Activated B cell treated with CpG ODN at 0.5 μM for 24 hours (primary cell): ENCODE data around the gene CTNNBL1. TPM values are rescaled to one million over a fixed set of nuclear protein-coding genes. Genes with fewer than 3 reads are reported as not detected.

Source experiments
- ATAC-seq: fragments of 200-7000 bp; cut with Tn5 transposase; one replicate; pipeline ENCODE4 v1.10.0; 2021; ENCODE audit warnings: low read depth, mild to moderate bottlenecking, moderate library complexity
- CTCF ChIA-PET: fragments of 350-600 bp; sonication (Branson Sonifier 250); formaldehyde crosslinking; loops from one replicate; lab custom pipeline; 2021; ENCODE audit warnings: antibody characterized with exemption; lab: Charles Lee
- POLR2A ChIA-PET: fragments of 350-600 bp; sonication (Branson Sonifier 250); formaldehyde crosslinking; loops from one replicate; lab custom pipeline; 2021; ENCODE audit warnings: antibody characterized with exemption; lab: Charles Lee
- DNase-seq: peaks from one replicate; pipeline ENCODE4 v3.0.0; 2022
- H3K27ac Mint-ChIP-seq: one replicate; pipeline ENCODE4 v1.8.0; 2020; ENCODE audit warnings: mixed read lengths
- H3K27me3 Mint-ChIP-seq: one replicate; pipeline ENCODE4 v1.8.0; 2021; ENCODE audit warnings: mixed read lengths
- H3K36me3 Mint-ChIP-seq: one replicate; pipeline ENCODE4 v1.8.0; 2021; ENCODE audit warnings: low read depth, mixed read lengths
- H3K4me1 Mint-ChIP-seq: one replicate; pipeline ENCODE4 v1.8.0; 2021; ENCODE audit warnings: mixed read lengths
- H3K4me3 Mint-ChIP-seq: one replicate; pipeline ENCODE4 v1.8.0; 2020; ENCODE audit warnings: mild to moderate bottlenecking, mixed read lengths
- H3K9me3 Mint-ChIP-seq: one replicate; pipeline ENCODE4 v1.8.0; 2020; ENCODE audit warnings: mixed read lengths
- intact Hi-C: fragments of 100-400 bp; cut with micrococcal nuclease; formaldehyde crosslinking; loops from one replicate; pipeline ENCODE4 v1.15.1; 2024
- total RNA-seq: library from RNA; stranded (reverse); gene quantifications from 2 replicates; pipeline ENCODE4 v1.2.3, GENCODE V29; 2022
- TF ChIP-seq, protein P1 (sequence below): fragments of 200-600 bp; IDR thresholded peaks from one replicate; pipeline ENCODE4 v1.8.0; 2022; ENCODE audit warnings: antibody characterized with exemption, mild to moderate bottlenecking

CTNNBL1 gene
- total RNA-seq, 1 donor from 2014 or later, result 102 TPM

DNA sequence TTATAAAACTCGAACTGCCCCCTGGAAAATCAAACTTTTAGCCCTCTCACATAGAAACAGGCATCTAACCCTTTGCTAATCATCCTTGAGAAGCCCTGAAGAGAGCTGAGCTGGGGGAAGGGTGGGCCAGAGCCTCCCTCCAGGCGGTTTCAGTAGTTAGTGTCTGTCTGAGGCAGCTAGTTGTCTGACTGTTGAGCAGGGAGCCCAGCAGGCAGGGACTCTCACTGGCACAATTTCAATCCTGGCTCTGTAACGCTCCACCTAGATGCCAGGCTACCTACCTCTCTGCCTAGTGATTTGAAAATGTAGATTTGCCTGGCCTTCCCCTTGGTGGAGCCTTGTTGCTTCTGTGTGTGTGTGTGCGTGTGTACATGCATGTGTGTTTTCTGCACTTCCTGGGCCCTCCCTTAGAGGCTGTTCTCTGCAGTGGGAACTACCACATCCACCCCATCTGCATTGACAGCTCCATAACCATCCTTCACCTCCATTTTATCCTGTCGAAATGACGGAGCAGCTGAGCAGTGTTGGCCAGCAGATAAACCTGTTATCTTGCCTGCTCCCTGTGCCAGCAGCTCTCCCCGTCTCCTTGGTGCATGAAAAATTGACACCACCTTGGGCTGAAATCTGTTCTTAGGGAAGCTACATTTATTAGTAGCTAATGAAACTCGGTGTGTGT is 139.5 kb downstream of the CTNNBL1 start:
- peaks cover 32% of the 10 kb centered on the region for H3K36me3 Mint-ChIP-seq
- H3K27ac Mint-ChIP-seq, result no peak overlapping the region
- no peaks in the 10 kb centered on the region for H3K9me3 Mint-ChIP-seq
- POLR2A ChIA-PET, result no interaction called here
- CTCF ChIA-PET, result no interaction called here
- TF ChIP-seq, protein P1, sequence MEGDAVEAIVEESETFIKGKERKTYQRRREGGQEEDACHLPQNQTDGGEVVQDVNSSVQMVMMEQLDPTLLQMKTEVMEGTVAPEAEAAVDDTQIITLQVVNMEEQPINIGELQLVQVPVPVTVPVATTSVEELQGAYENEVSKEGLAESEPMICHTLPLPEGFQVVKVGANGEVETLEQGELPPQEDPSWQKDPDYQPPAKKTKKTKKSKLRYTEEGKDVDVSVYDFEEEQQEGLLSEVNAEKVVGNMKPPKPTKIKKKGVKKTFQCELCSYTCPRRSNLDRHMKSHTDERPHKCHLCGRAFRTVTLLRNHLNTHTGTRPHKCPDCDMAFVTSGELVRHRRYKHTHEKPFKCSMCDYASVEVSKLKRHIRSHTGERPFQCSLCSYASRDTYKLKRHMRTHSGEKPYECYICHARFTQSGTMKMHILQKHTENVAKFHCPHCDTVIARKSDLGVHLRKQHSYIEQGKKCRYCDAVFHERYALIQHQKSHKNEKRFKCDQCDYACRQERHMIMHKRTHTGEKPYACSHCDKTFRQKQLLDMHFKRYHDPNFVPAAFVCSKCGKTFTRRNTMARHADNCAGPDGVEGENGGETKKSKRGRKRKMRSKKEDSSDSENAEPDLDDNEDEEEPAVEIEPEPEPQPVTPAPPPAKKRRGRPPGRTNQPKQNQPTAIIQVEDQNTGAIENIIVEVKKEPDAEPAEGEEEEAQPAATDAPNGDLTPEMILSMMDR, result no peak
- intact Hi-C loops, result no loop called here
- no peak overlapping the region for H3K4me3 Mint-ChIP-seq
- DNase-seq, result no peak
- H3K27me3 Mint-ChIP-seq, result no peaks in the 10 kb centered on the region
- H3K4me1 Mint-ChIP-seq, result peaks cover 15% of the 10 kb centered on the region
- no peak for ATAC-seq

DNA sequence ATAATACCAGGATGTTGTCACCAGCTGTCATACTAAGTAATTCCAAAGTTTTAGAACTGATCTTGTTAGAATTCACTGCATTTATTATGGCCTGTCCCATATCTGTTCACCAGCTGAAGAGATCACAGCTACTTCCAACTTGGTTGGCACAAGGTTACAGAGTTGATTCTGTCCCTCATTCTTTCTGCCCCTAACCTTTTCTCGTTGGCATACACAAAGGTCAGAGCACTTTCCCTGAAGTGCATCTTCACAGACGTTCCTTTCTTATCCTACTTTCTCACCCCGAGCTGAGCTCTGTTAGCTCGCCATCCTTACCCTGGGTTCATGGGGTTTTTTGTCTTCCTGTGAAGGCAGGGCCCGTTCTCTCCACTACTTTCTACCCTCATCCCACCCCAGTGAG is 143.1 kb downstream of the CTNNBL1 start:
- intact Hi-C loops, result no loop called here
- DNase-seq (no peak), ATAC-seq (no peak)
- Mint-ChIP-seq H3K9me3 (no peaks in the 10 kb centered on the region), H3K4me3 (no peak overlapping the region), H3K36me3 (peaks cover 45% of the 10 kb centered on the region), H3K4me1 (peaks cover 6% of the 10 kb centered on the region), H3K27ac (no peak overlapping the region), H3K27me3 (no peaks in the 10 kb centered on the region)
- ChIA-PET CTCF (no interaction called here), POLR2A (no interaction called here)
- TF ChIP-seq, protein P1, result no peak

DNA sequence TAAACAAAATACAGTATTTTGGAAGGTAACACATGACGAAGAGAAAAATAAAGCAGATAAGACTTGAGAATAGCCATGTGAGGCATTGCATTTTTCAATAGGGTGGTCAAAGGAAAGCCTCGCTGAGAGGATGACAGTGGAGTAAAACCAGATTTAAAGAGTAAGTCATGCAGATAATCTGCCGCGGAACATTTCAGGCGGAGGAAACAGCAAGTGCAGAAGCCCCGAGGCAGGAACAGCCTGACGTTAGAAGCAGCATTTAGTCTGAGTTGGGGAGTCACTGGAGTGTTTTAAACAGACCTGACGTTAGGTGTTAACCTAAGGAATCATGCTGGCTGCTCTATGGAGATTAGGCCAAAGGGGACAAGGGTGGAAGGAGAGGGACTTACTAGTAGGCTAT is 144.1 kb downstream of the CTNNBL1 start:
- Mint-ChIP-seq H3K4me3 (no peak overlapping the region), H3K9me3 (no peaks in the 10 kb centered on the region), H3K36me3 (peaks cover 45% of the 10 kb centered on the region), H3K4me1 (peaks cover 6% of the 10 kb centered on the region), H3K27me3 (no peaks in the 10 kb centered on the region), H3K27ac (no peak overlapping the region)
- TF ChIP-seq, protein P1, result no peak
- DNase-seq, result no peak
- intact Hi-C loops, result no loop called here
- ChIA-PET POLR2A (no interaction called here), CTCF (no interaction called here)
- no peak for ATAC-seq

DNA sequence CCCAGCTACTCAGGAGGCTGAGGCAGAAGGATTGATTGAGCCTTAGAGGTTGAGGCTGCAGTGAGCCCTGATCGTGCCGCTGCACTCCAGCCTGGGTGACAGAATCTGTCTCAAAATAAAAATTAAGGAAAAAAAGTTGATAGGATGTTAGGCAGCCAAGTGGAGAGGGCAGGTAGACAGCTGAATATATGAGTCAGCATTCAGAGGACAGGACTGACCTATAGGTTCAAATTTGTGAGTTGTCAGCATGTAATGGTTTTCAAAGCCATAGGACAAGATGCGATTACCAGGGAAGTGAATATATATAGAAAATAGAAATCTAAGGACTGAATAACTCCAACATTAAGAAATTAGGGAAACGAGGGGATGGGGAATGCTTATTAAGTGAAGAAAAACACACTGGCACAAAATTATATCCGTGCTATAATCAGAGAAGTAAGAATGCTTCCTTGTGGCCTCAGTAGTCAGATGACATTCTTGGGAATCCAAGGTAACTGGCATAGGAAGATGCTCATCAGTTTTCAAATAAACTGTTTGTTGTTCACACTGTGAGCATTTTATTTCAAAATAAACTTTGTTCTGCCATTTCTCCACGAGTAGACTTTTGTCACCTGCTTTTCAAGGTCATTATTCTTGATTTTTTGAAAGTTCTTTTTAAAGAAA is 145.1 kb downstream of the CTNNBL1 start:
- no peak overlapping the region for H3K27ac Mint-ChIP-seq
- TF ChIP-seq, protein P1, result no peak
- DNase-seq, result no peak
- H3K27me3 Mint-ChIP-seq, result no peaks in the 10 kb centered on the region
- ChIA-PET POLR2A (no interaction called here), CTCF (no interaction called here)
- intact Hi-C loops, result no loop called here
- H3K9me3 Mint-ChIP-seq, result no peaks in the 10 kb centered on the region
- H3K4me3 Mint-ChIP-seq, result no peak overlapping the region
- peaks cover 6% of the 10 kb centered on the region for H3K4me1 Mint-ChIP-seq
- peaks cover 53% of the 10 kb centered on the region for H3K36me3 Mint-ChIP-seq
- no peak for ATAC-seq

DNA sequence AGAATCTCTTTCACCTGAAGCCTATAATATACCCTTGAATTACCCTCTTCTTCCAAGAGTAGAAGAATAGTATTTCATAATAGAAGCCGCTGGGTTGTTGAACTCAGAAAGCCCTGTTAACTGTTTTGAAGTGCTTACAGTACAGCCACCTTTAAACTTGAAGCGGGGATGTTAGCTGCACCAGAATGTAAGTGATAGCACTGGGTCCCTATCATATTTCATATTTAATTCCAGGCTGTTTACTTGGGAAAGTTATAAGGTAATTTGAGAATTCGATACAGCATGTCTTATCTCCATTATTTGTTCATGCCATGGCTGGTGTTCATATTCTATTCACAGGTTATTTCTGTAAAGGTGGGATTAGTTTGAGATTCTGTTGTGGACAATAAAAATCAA is 145.6 kb downstream of the CTNNBL1 start:
- H3K4me3 Mint-ChIP-seq, result no peak overlapping the region
- no peak for ATAC-seq
- intact Hi-C loops, result no loop called here
- no peak for DNase-seq
- peaks cover 55% of the 10 kb centered on the region for H3K36me3 Mint-ChIP-seq
- no peaks in the 10 kb centered on the region for H3K9me3 Mint-ChIP-seq
- H3K27ac Mint-ChIP-seq, result no peak overlapping the region
- no peaks in the 10 kb centered on the region for H3K27me3 Mint-ChIP-seq
- ChIA-PET POLR2A (no interaction called here), CTCF (no interaction called here)
- TF ChIP-seq, protein P1, result no peak
- H3K4me1 Mint-ChIP-seq, result peaks cover 6% of the 10 kb centered on the region
